Measurements from ENCODE around the gene TBPL1. TPM values are rescaled to one million over a fixed set of nuclear protein-coding genes. Genes with fewer than 3 reads are reported as not detected.

TBPL1 gene
- total and polyA plus RNA-seq, 2 of the 8 experiments (the other 6 are each of a cell fraction or from before 2014, with no cell fraction given), result 32.5 to 67.0 TPM

- TF ChIP-seq ATF2 (IDR thresholded peaks at IDR 0.05; ENCODE audit: low read length) (no peak), E2F6 (IDR thresholded peaks at IDR 0.05) (no peak), FOSL1 (IDR thresholded peaks at IDR 0.05; ENCODE audit: insufficient read depth, low read depth, low read length) (no peak)
Observed at GRCh38 chr6:133939778-133940667, 13.0 kb upstream of the TBPL1 start (continued).
